K562 (cell line): ENCODE measurements around the gene AGO3. TPM values are rescaled to one million over a fixed set of nuclear protein-coding genes. Genes with fewer than 3 reads are reported as not detected.

ENCODE experiments used
- CHD1 ChIP-seq: fragments of 200-600 bp; sonication (generic); IDR thresholded peaks from one replicate; pipeline ENCODE4 v1.6.1; 2012; ENCODE audit warnings: mild to moderate bottlenecking, moderate library complexity, low read length, inconsistent platforms
- DPF2 ChIP-seq: fragments of 450-650 bp; IDR thresholded peaks from 2 replicates; pipeline ENCODE4 v1.6.1; 2016
- GATA2 ChIP-seq: sonication (generic); formaldehyde crosslinking; IDR thresholded peaks from 2 replicates; pipeline ENCODE4 v1.4.0; 2020; ENCODE audit warnings: mild to moderate bottlenecking, missing genetic modification reagents
- ILK ChIP-seq: fragments of 450-650 bp; IDR thresholded peaks from 2 replicates; pipeline ENCODE4 v1.6.1; 2016; ENCODE audit warnings: missing genetic modification characterization, low read depth, mild to moderate bottlenecking, missing compliant biosample characterization, moderate library complexity, borderline replicate concordance
- KLF6 ChIP-seq: fragments of 250-450 bp; sonication (Bioruptor Pico); IDR thresholded peaks from 2 replicates; pipeline ENCODE4 v1.4.0; 2020; ENCODE audit warnings: mild to moderate bottlenecking, moderate library complexity, borderline replicate concordance
- NFRKB ChIP-seq: fragments of 450-650 bp; IDR thresholded peaks from 2 replicates; pipeline ENCODE4 v1.6.1; 2016; ENCODE audit warnings: low read depth
- NR2C1 ChIP-seq, 2 experiments: fragments of 450-650 bp; IDR thresholded peaks; 2 replicates each; pipeline ENCODE4 v1.6.1; 2017; ENCODE audit warnings: mild to moderate bottlenecking in 2 of 2, antibody characterized with exemption in 1 of 2, inconsistent platforms in 1 of 2, missing compliant biosample characterization in 1 of 2, missing genetic modification characterization in 1 of 2
- NR2C2 ChIP-seq, 2 experiments: fragments of 200-800 bp in 1 of 2; sonication (Bioruptor generic) in 1 of 2; sonication (generic) in 1 of 2; formaldehyde crosslinking in 1 of 2; IDR thresholded peaks; 2 replicates each; pipeline versions ENCODE4 v1.6.1 to v1.8.0; 2016 to 2022; ENCODE audit warnings: mild to moderate bottlenecking in 1 of 2, missing compliant biosample characterization in 1 of 2, missing genetic modification characterization in 1 of 2, missing genetic modification reagents in 1 of 2
- RCOR1 ChIP-seq, 2 experiments: IDR thresholded peaks; 2 replicates each; pipeline ENCODE4 v1.6.1; 2012; ENCODE audit warnings: low read depth in 2 of 2, low read length in 2 of 2, borderline replicate concordance in 1 of 2, improper control_type of control experiment in 1 of 2
- RHOXF2B ChIP-seq: fragments of 250-450 bp; sonication (Bioruptor Pico); conservative IDR thresholded peaks from 2 replicates; pipeline ENCODE4 v1.5.1; 2021
- SOX6 ChIP-seq: fragments of 450-650 bp; IDR thresholded peaks from 2 replicates; pipeline ENCODE4 v1.6.1; 2014; ENCODE audit warnings: mild to moderate bottlenecking
- SRSF1 ChIP-seq: fragments of 200-400 bp; formaldehyde crosslinking; IDR thresholded peaks from 2 replicates; pipeline ENCODE4 v1.6.1; 2017; ENCODE audit warnings: mild to moderate bottlenecking, low read depth, low read length, moderate library complexity
- TAF1 ChIP-seq: IDR thresholded peaks from 2 replicates; pipeline ENCODE4 v1.6.1; 2011; ENCODE audit warnings: mild to moderate bottlenecking, low read length, moderate library complexity; ENCODE audit not compliant: insufficient read depth, control insufficient read depth, severe bottlenecking; ENCODE audit errors: extremely low read depth
- YBX1 ChIP-seq: fragments of 450-650 bp; IDR thresholded peaks from 2 replicates; pipeline ENCODE4 v1.7.1; 2016; ENCODE audit warnings: mild to moderate bottlenecking
- ZC3H8 ChIP-seq: fragments of 450-650 bp; IDR thresholded peaks from 2 replicates; pipeline ENCODE4 v1.6.1; 2017
- ZFP1 ChIP-seq: fragments of 450-650 bp; formaldehyde crosslinking; IDR thresholded peaks from 2 replicates; pipeline ENCODE4 v1.4.0; 2020; ENCODE audit warnings: mild to moderate bottlenecking, mixed read lengths
- ZNF133 ChIP-seq: fragments of 250-450 bp; sonication (Bioruptor Pico); IDR thresholded peaks from 2 replicates; pipeline ENCODE4 v1.4.0; 2020; ENCODE audit warnings: mild to moderate bottlenecking
- ZNF23 ChIP-seq: fragments of 250-450 bp; sonication (Bioruptor Pico); IDR thresholded peaks from 2 replicates; pipeline ENCODE4 v1.4.0; 2020; ENCODE audit warnings: mild to moderate bottlenecking
- polyA plus RNA-seq, 8 experiments: library from polyadenylated mRNA; depleted of rRNA in 4 of 8; stranded (reverse) in 5 of 8; unstranded in 3 of 8; fragments of >200 nt; fragmentation: Nextera tagmentation in 2 of 8; fragmentation: Illumina TruSeq in 1 of 8; extraction: Ambion mirVana in 2 of 8; extraction: Trizol in 1 of 8; gene quantifications; 2 replicates each; pipeline versions ENCODE4 v1.2.1 to v1.2.3, GENCODE V29; 2011 to 2014; ENCODE audit warnings: inconsistent platforms in 1 of 8, missing spikeins in 1 of 8
- total RNA-seq, 7 experiments: library from RNA; depleted of rRNA in 6 of 7; stranded (reverse); fragments of >200 nt in 6 of 7; fragmentation: Illumina TruSeq in 2 of 7; extraction: Trizol in 2 of 7; gene quantifications; 2 replicates each; pipeline versions ENCODE4 v1.2.1 to v1.2.3, GENCODE V29; 2011 to 2021; ENCODE audit warnings: low replicate concordance in 1 of 7
- TF ChIP-seq, protein P1 (sequence below): sonication (generic); formaldehyde crosslinking; IDR thresholded peaks from 2 replicates; pipeline ENCODE4 v1.8.0; 2023; ENCODE audit warnings: mild to moderate bottlenecking, missing genetic modification reagents
- TF ChIP-seq, protein P2 (sequence below): fragments of 200-400 bp; formaldehyde crosslinking; IDR thresholded peaks from 2 replicates; pipeline ENCODE4 v1.6.1; 2017; ENCODE audit warnings: mild to moderate bottlenecking, low read depth, low read length, moderate library complexity

Gene AGO3
- total and polyA plus RNA-seq, 9 of the 15 experiments (the other 6 are each of a cell fraction or from before 2014, with no cell fraction given): 4.5 to 41.5 (median 22.7) TPM

DNA sequence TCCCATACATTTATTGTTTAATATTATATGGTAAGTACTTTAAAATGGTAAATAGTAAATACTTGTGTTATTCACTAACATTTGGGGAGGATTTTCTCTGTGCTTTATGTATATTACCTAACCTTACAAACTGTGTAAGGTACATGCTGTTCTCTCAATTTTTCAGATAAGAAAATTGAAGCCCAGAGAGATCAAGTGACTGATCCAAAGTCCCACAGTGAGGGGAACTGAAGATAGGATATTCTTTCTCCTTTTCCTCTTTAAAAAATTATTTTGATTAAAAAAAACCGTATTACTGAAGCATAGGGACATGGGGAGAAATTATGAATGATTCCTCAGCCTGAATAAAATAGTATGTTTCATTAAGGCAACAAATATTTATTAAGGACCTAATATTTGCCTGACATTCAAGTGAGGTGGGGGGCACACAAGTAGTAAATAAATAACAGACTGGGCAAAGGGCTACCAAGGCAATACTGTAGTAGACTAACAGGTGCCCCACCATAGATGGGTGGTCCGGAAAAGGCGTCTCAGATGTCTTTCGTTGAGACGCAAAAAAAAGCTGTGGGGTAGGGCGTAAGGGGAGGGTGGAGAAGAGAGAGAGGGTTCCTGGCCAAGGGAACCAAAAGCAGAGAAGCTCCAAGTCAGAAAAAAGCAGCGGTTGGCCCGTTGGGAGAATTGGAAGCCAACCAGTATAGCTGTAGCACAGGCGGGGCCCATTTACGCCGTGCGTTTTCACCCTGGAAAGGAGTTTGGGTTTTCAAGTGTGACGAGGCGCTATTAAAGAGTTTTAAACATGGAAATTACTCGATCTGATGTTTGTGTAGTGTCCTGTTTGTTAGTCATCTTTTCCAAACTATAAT is 944 bp upstream of the AGO3 start (continued):
- no peak for TF ChIP-seq TAF1
- no peak for TF ChIP-seq SRSF1
- TF ChIP-seq ZNF23: peak; percentile 56; the same call in 1 of the 2 replicates
- no peak for TF ChIP-seq GATA2
- no peak for TF ChIP-seq NR2C2 (CRISPR knock-in tag; IDR thresholded peaks at IDR 0.05)
- no peak for TF ChIP-seq NR2C2 (tag; IDR thresholded peaks at IDR 0.05)
- TF ChIP-seq RHOXF2B: no peak
- no peak for TF ChIP-seq KLF6 (CRISPR knock-in tag)
- 0 out of 2 replicates have a peak, but pooled peaks have one; percentile 29 for TF ChIP-seq NR2C1 (IDR thresholded peaks at IDR 0.05)
- TF ChIP-seq NR2C1 (tag; IDR thresholded peaks at IDR 0.05): no peak
- TF ChIP-seq ZFP1 (CRISPR knock-in tag): 0 out of 2 replicates have a peak, but pooled peaks have one; percentile 44
- TF ChIP-seq, protein P1, sequence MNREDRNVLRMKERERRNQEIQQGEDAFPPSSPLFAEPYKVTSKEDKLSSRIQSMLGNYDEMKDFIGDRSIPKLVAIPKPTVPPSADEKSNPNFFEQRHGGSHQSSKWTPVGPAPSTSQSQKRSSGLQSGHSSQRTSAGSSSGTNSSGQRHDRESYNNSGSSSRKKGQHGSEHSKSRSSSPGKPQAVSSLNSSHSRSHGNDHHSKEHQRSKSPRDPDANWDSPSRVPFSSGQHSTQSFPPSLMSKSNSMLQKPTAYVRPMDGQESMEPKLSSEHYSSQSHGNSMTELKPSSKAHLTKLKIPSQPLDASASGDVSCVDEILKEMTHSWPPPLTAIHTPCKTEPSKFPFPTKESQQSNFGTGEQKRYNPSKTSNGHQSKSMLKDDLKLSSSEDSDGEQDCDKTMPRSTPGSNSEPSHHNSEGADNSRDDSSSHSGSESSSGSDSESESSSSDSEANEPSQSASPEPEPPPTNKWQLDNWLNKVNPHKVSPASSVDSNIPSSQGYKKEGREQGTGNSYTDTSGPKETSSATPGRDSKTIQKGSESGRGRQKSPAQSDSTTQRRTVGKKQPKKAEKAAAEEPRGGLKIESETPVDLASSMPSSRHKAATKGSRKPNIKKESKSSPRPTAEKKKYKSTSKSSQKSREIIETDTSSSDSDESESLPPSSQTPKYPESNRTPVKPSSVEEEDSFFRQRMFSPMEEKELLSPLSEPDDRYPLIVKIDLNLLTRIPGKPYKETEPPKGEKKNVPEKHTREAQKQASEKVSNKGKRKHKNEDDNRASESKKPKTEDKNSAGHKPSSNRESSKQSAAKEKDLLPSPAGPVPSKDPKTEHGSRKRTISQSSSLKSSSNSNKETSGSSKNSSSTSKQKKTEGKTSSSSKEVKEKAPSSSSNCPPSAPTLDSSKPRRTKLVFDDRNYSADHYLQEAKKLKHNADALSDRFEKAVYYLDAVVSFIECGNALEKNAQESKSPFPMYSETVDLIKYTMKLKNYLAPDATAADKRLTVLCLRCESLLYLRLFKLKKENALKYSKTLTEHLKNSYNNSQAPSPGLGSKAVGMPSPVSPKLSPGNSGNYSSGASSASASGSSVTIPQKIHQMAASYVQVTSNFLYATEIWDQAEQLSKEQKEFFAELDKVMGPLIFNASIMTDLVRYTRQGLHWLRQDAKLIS (CRISPR knock-in tag): no peak
- TF ChIP-seq YBX1: no peak
- TF ChIP-seq ZNF133 (CRISPR knock-in tag): no peak
- TF ChIP-seq ILK (tag): no peak
- TF ChIP-seq DPF2: peak; percentile 56
- TF ChIP-seq ZC3H8: no peak
- 0 out of 2 replicates have a peak, but pooled peaks have one; percentile 51 for TF ChIP-seq NFRKB
- no peak for TF ChIP-seq CHD1
- 0 out of 4 replicates have a peak, but pooled peaks of 1 of the 2 experiments have one; percentile 5 for TF ChIP-seq RCOR1 (IDR thresholded peaks at IDR 0.05; ENCODE audit: borderline replicate concordance in 1 of 2, low read depth in 2 of 2, low read length in 2 of 2)
- TF ChIP-seq, protein P2, sequence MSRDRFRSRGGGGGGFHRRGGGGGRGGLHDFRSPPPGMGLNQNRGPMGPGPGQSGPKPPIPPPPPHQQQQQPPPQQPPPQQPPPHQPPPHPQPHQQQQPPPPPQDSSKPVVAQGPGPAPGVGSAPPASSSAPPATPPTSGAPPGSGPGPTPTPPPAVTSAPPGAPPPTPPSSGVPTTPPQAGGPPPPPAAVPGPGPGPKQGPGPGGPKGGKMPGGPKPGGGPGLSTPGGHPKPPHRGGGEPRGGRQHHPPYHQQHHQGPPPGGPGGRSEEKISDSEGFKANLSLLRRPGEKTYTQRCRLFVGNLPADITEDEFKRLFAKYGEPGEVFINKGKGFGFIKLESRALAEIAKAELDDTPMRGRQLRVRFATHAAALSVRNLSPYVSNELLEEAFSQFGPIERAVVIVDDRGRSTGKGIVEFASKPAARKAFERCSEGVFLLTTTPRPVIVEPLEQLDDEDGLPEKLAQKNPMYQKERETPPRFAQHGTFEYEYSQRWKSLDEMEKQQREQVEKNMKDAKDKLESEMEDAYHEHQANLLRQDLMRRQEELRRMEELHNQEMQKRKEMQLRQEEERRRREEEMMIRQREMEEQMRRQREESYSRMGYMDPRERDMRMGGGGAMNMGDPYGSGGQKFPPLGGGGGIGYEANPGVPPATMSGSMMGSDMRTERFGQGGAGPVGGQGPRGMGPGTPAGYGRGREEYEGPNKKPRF: no peak
- no peak for TF ChIP-seq SOX6
